Measurements from ENCODE around the gene ARHGAP15. TPM values are rescaled to one million over a fixed set of nuclear protein-coding genes. Genes with fewer than 3 reads are reported as not detected.

The ARHGAP15 gene
- total RNA-seq, 1 donor from 2014 or later = not detected

- TF ChIP-seq CTCF (IDR thresholded peaks at IDR 0.05; ENCODE audit: insufficient read depth, low read length, poor library complexity, severe bottlenecking) = no peak
- no peak overlapping the region for H3K4me3 ChIP-seq (ENCODE audit: low read depth, low read length)
- no peaks in the 10 kb centered on the region for H3K36me3 ChIP-seq (ENCODE audit: control insufficient read depth, insufficient read depth, low read length)
- DNase-seq (ENCODE audit: low read depth) = no peak
- H3K27me3 ChIP-seq (ENCODE audit: control insufficient read depth, insufficient read depth, low read length) = no peaks in the 10 kb centered on the region
Observed at GRCh38 chr2:143696651-143697050, 567.4 kb downstream of the ARHGAP15 start.

- Histone ChIP-seq H3K36me3 (ENCODE audit: control insufficient read depth, insufficient read depth, low read length) (no peaks in the 10 kb centered on the region), H3K4me3 (ENCODE audit: low read depth, low read length) (no peak overlapping the region), H3K27me3 (ENCODE audit: control insufficient read depth, insufficient read depth, low read length) (no peaks in the 10 kb centered on the region)
- no peak for TF ChIP-seq CTCF (IDR thresholded peaks at IDR 0.05; ENCODE audit: insufficient read depth, low read length, poor library complexity, severe bottlenecking)
- DNase-seq (ENCODE audit: low read depth) = no peak
Observed at GRCh38 chr2:143697744-143698143, 568.5 kb downstream of the ARHGAP15 start.

- no peak overlapping the region for H3K4me3 ChIP-seq (ENCODE audit: low read depth, low read length)
- DNase-seq (ENCODE audit: low read depth) = no peak
- TF ChIP-seq CTCF (IDR thresholded peaks at IDR 0.05; ENCODE audit: insufficient read depth, low read length, poor library complexity, severe bottlenecking) = no peak
Observed at GRCh38 chr2:143698352-143698751, 569.1 kb downstream of the ARHGAP15 start.

GRCh38 chr2:143698888-143699570 is 569.8 kb downstream of the ARHGAP15 start:
- no peaks in the 10 kb centered on the region for H3K27me3 ChIP-seq (ENCODE audit: control insufficient read depth, insufficient read depth, low read length)

More at GRCh38 chr2:143698352-143698751, 569.1 kb downstream of the ARHGAP15 start:
- no peaks in the 10 kb centered on the region for H3K36me3 ChIP-seq (ENCODE audit: control insufficient read depth, insufficient read depth, low read length)
- no peaks in the 10 kb centered on the region for H3K27me3 ChIP-seq (ENCODE audit: control insufficient read depth, insufficient read depth, low read length)

GRCh38 chr2:143700865-143701264 is 571.6 kb downstream of the ARHGAP15 start:
- no peak for DNase-seq (ENCODE audit: low read depth)
- no peaks in the 10 kb centered on the region for H3K36me3 ChIP-seq (ENCODE audit: control insufficient read depth, insufficient read depth, low read length)
- H3K27me3 ChIP-seq (ENCODE audit: control insufficient read depth, insufficient read depth, low read length) = no peaks in the 10 kb centered on the region
- no peak overlapping the region for H3K4me3 ChIP-seq (ENCODE audit: low read depth, low read length)
- TF ChIP-seq CTCF (IDR thresholded peaks at IDR 0.05; ENCODE audit: insufficient read depth, low read length, poor library complexity, severe bottlenecking) = no peak

More at GRCh38 chr2:143698888-143699570, 569.8 kb downstream of the ARHGAP15 start:
- no peak for DNase-seq (ENCODE audit: low read depth)
- Histone ChIP-seq H3K36me3 (ENCODE audit: control insufficient read depth, insufficient read depth, low read length) (no peaks in the 10 kb centered on the region), H3K4me3 (ENCODE audit: low read depth, low read length) (no peak overlapping the region)
- TF ChIP-seq CTCF (IDR thresholded peaks at IDR 0.05; ENCODE audit: insufficient read depth, low read length, poor library complexity, severe bottlenecking) = no peak

- no peak for DNase-seq (ENCODE audit: low read depth)
- no peak for TF ChIP-seq CTCF (IDR thresholded peaks at IDR 0.05; ENCODE audit: insufficient read depth, low read length, poor library complexity, severe bottlenecking)
- no peaks in the 10 kb centered on the region for H3K36me3 ChIP-seq (ENCODE audit: control insufficient read depth, insufficient read depth, low read length)
- H3K27me3 ChIP-seq (ENCODE audit: control insufficient read depth, insufficient read depth, low read length) = no peaks in the 10 kb centered on the region
- H3K4me3 ChIP-seq (ENCODE audit: low read depth, low read length) = no peak overlapping the region
Observed at GRCh38 chr2:143701785-143702184, 572.6 kb downstream of the ARHGAP15 start.

Measured in kidney epithelial cell (primary cell).